Measurements from ENCODE around the gene DNAH14.

DNA sequence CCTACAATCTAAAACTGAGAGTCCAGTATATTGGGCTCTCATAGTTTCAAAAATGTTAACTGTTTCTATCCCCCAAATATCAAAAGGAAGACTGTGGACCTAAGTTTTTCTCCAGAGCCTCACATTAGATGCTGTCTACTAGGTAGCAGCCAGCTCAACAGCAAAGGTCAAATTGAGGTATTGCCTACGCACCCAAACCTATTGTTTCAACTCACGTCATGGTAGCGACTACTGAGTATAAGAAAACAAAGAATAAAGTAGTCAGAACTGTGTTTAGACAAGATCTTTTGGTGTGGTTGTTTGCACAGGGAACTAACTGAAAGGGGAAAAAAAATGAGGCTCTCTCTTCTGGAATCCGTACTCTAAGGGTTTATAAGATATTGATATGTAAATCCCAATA, 325.2 kb downstream of the DNAH14 start:
- TF ChIP-seq, protein P1, sequence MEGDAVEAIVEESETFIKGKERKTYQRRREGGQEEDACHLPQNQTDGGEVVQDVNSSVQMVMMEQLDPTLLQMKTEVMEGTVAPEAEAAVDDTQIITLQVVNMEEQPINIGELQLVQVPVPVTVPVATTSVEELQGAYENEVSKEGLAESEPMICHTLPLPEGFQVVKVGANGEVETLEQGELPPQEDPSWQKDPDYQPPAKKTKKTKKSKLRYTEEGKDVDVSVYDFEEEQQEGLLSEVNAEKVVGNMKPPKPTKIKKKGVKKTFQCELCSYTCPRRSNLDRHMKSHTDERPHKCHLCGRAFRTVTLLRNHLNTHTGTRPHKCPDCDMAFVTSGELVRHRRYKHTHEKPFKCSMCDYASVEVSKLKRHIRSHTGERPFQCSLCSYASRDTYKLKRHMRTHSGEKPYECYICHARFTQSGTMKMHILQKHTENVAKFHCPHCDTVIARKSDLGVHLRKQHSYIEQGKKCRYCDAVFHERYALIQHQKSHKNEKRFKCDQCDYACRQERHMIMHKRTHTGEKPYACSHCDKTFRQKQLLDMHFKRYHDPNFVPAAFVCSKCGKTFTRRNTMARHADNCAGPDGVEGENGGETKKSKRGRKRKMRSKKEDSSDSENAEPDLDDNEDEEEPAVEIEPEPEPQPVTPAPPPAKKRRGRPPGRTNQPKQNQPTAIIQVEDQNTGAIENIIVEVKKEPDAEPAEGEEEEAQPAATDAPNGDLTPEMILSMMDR (optimal IDR thresholded peaks at IDR 0.05 in 1 of 3, IDR thresholded peaks at IDR 0.05 in 1 of 3, conservative IDR thresholded peaks at IDR 0.05 in 1 of 3; ENCODE audit: extremely low read depth in 1 of 3, insufficient read depth in 2 of 3, low read length in 3 of 3), result no peak
- no peak for TF ChIP-seq EZH2 (IDR thresholded peaks at IDR 0.05; ENCODE audit: low read length)
